ENCODE measurements around the gene SLC46A2. TPM values are rescaled to one million over a fixed set of nuclear protein-coding genes. Genes with fewer than 3 reads are reported as not detected.

SLC46A2 gene
- total RNA-seq, 4 donors from 2014 or later, result 0.27 TPM; not detected in 3

GRCh38 chr9:112891521-112891920, 845 bp upstream of the SLC46A2 start:
- Histone ChIP-seq H3K4me1 (peaks cover 5 to 10% of the 10 kb centered on the region in 2 donors), H3K36me3 (no peaks in the 10 kb centered on the region), H3K9me3 (no peaks in the 10 kb centered on the region), H3K4me3 (replicated peaks in 1 of 3) (no peak overlapping the region), H3K27ac (no peak overlapping the region), H3K27me3 (no peaks in the 10 kb centered on the region)
- DNase-seq, result no peak
- TF ChIP-seq POLR2A (IDR thresholded peaks at IDR 0.05), result no peak
- no peak for TF ChIP-seq CTCF (IDR thresholded peaks at IDR 0.05)
- 93 to 97% methylated on average over 3 of the region's 3 CpGs for WGBS, 2 donors
- intact Hi-C loops (cut with DNase I), result no loop called here

GRCh38 chr9:112887381-112887780, 3.3 kb downstream of the SLC46A2 start:
- H3K4me1 ChIP-seq, result peaks cover 5 to 10% of the 10 kb centered on the region in 2 donors
- H3K27me3 ChIP-seq, result no peaks in the 10 kb centered on the region
- TF ChIP-seq CTCF (IDR thresholded peaks at IDR 0.05), result no peak
- no peak overlapping the region for H3K27ac ChIP-seq
- no peaks in the 10 kb centered on the region for H3K9me3 ChIP-seq
- 48 to 53% methylated on average over 5 of the region's 5 CpGs for WGBS, 2 donors
- H3K4me3 ChIP-seq (replicated peaks in 1 of 3), result no peak overlapping the region
- DNase-seq, result no peak
- intact Hi-C loops (cut with DNase I), result no loop called here
- no peaks in the 10 kb centered on the region for H3K36me3 ChIP-seq

- no peak for DNase-seq
- Histone ChIP-seq H3K9me3 (no peaks in the 10 kb centered on the region), H3K4me3 (replicated peaks in 1 of 3) (no peak overlapping the region), H3K27ac (no peak overlapping the region), H3K27me3 (no peaks in the 10 kb centered on the region), H3K36me3 (no peaks in the 10 kb centered on the region), H3K4me1 (peaks cover 5 to 10% of the 10 kb centered on the region in 2 donors)
- TF ChIP-seq POLR2A (IDR thresholded peaks at IDR 0.05), result no peak
- no peak for TF ChIP-seq CTCF (IDR thresholded peaks at IDR 0.05)
- 93 to 98% methylated on average over 4 of the region's 4 CpGs for WGBS, 2 donors
- intact Hi-C loops (cut with DNase I), result no loop called here
Observed at GRCh38 chr9:112886351-112886750, 4.3 kb downstream of the SLC46A2 start.

GRCh38 chr9:112885324-112885723, 5.4 kb downstream of the SLC46A2 start:
- Histone ChIP-seq H3K27me3 (no peaks in the 10 kb centered on the region), H3K4me1 (peaks cover 2 to 4% of the 10 kb centered on the region in 2 donors), H3K36me3 (no peaks in the 10 kb centered on the region), H3K4me3 (replicated peaks in 1 of 3) (no peak overlapping the region), H3K27ac (no peak overlapping the region), H3K9me3 (no peaks in the 10 kb centered on the region)
- WGBS, 2 donors, result 89 to 93% methylated on average over 1 of the region's 1 CpG
- TF ChIP-seq CTCF (IDR thresholded peaks at IDR 0.05) (no peak), POLR2A (IDR thresholded peaks at IDR 0.05) (no peak)
- intact Hi-C loops (cut with DNase I), result no loop called here
- no peak for DNase-seq

- intact Hi-C loops (cut with DNase I), result no loop called here
- no peaks in the 10 kb centered on the region for H3K9me3 ChIP-seq
- no peaks in the 10 kb centered on the region for H3K27me3 ChIP-seq
- no peak for DNase-seq
- H3K4me1 ChIP-seq, result no peaks in the 10 kb centered on the region
- H3K27ac ChIP-seq, result no peak overlapping the region
- no peak for TF ChIP-seq CTCF (IDR thresholded peaks at IDR 0.05)
- no peak for TF ChIP-seq POLR2A (IDR thresholded peaks at IDR 0.05)
- no peaks in the 10 kb centered on the region for H3K36me3 ChIP-seq
- WGBS, 2 donors, result 92 to 93% methylated on average over 5 of the region's 5 CpGs
- no peak overlapping the region for H3K4me3 ChIP-seq (replicated peaks in 1 of 3)
Observed at GRCh38 chr9:112884721-112885120, 6.0 kb downstream of the SLC46A2 start.
